ENCODE results near the gene P2RY8. TPM values are rescaled to one million over a fixed set of nuclear protein-coding genes. Genes with fewer than 3 reads are reported as not detected.
A peak's percentile ranks its signal among the peaks of the same experiment; 100 is the strongest.
"Not testable (repeated sequence)": the region's sequence is repeated elsewhere in the genome, so short reads cannot be mapped to it uniquely, and the experiment has no call there.

Gene P2RY8
- total RNA-seq, 1 donor from 2014 or later = 0.40 TPM

DNA sequence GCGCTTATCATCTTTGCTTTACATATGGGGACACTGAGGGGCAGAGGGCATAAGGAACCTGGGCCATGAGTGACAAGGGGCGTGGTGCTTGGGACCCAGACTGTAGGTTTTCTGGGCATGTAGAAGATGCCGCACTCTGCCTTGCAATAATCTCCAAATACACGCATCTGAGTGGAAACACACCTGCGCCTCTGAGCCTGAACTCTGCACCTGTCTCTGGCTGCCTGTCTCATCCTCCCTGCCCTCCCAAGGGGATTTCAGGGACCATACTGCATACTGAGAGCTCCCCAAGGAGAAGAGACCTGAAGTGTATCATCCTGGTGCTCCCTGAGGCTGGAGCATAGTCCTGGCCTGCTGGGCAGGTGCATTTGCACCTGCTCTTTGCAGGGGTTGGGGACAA is 49.6 kb downstream of the P2RY8 start:
- DNase-seq (ENCODE audit: low read depth in 2 of 2) = no peak

DNA sequence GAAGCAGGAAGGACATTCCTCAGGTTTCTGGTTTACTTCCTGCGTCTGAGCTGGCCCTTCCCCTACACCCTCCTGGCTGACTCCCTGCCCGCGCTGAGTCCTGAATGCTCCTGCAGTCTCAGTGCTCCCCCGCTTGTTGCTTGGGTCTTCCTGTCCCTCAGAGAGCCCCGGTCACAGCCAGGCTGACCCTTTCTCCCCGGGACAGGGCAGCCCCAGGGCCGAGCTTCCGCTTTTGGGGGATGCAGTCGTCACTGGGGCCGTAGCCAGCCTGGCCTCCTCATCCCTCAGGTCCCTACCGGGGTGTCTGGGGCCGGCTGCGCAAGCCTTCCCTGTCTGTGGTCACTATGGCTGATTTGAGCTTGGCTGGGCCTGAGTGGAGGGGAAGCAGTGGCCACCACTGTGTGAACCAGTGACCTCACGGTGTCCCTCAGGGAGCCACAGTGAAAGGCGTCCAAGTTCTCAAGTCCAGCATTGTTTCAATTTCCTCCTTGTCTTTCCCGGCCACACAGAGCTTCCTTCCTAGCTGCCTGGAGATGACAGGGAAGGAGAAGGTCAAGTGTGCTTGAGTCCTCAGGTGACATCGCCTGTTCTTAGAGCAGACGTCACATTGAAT is 50.1 kb downstream of the P2RY8 start:
- peak in 1 of 2 donors; percentile 47 for DNase-seq (ENCODE audit: low read depth in 2 of 2)

DNA sequence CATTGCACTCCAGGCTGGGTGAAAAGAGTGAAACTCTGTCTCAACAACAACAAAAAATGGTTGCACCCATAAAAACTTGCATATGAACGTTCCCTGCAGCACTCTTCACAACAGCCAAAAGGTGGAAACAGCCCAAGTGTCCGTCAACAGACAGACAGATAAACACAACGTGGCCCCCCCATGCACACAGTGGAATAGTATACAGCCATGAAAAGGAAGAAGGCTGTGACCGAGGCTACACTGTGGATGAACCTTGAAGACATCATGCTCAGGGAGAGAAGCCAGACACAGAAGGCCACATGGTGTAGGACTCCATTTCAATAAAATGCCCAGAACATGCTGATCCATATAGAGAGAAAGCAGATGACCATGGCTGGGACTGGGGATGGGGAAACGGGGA is 50.8 kb downstream of the P2RY8 start:
- DNase-seq (ENCODE audit: low read depth in 2 of 2) = no peak

DNA sequence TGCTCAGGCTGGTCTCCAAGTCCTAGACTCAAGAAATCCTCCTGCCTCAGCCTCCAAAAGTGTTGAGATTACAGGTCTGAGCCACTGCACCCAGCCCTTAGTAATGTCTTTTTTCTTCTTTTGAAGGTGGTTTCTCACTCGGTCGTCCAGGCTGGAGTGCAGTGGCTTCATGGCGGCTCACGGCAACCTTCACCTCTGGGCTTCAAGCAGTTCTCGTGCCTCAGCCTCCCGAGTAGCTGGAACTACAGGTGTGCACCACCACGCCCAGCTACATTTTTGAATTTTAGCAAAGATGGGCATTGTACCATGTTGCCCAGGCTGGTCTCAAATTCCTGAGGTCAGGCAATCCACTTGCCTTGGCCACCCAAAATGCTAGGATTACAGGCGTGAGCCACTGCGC is 52.0 kb downstream of the P2RY8 start:
- no peak for DNase-seq (ENCODE audit: low read depth in 2 of 2)

DNA sequence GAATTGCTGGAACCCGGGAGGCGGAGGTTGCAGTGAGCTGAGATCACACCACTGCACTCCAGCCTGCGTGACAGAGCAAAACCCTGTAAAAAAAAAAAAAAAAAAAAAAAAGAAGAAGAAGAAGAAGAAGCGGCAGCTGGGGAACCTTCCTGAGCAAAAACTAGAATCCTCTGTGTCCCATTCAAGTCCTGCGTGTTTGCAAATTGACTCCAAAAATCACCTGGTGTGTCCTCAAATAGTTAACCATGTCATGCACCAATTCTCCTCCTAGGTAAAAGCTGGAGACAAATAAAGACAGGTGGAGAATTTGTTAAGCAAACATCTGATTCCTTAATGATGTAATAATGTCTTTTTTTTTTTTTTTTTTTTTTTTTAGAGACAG is 52.4 kb downstream of the P2RY8 start:
- DNase-seq (ENCODE audit: low read depth in 2 of 2) = no peak

DNA sequence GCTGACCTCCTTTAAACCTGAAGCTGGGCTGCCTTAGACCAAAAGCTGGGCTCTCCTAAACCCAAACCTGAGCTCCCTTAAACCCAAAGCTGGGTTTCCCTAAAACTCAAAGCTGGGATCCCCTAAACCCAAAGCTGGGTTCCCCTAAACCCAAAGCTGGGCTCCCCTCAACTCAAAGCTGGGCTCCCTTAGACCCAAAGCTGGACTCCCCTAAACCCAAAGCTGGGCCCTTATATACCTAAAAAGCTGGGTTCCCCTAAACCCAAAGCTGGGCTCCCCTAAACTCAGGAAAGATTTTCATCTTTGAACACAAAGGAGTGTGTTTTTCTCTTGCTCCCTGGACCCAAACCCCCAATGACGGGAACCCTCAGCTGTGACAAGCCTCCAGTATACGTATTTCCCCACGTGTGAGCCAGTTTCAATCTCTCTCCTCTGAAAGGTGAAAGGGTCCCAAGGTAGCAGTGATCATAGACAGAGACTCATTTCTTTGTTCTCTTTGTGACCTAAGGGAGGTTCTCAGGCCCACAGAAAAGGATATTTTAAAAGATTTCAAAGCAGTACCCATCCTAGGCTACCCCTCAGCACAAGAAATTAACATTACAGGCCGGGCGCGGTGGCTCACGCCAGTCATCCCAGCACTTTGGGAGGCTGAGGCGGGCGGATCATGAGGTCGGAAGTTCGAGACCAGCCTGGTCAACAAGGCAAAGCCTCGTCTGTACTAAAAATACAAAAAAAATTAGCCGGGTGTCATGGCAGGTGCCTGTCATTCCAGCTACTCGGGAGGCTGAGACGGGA is 52.9 kb downstream of the P2RY8 start:
- DNase-seq (ENCODE audit: low read depth in 2 of 2) = no peak

DNA sequence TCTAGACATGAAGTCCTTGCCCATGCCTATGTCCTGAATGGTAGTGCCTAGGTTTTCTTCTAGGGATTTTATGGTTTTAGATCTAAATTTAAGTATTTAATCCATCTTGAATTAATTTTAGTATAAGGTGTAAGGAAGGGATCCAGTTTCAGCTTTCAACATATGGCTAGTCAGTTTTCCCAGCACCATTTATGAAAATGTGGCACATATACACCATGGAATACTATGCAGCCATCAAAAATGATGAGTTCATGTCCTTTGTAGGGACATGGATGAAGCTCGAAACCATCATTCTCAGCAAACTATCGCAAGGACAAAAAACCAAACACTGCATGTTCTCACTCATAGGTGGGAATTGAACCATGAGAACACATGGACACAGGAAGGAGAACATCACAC is 54.5 kb downstream of the P2RY8 start:
- DNase-seq (ENCODE audit: low read depth in 2 of 2) = not testable (repeated sequence)

DNA sequence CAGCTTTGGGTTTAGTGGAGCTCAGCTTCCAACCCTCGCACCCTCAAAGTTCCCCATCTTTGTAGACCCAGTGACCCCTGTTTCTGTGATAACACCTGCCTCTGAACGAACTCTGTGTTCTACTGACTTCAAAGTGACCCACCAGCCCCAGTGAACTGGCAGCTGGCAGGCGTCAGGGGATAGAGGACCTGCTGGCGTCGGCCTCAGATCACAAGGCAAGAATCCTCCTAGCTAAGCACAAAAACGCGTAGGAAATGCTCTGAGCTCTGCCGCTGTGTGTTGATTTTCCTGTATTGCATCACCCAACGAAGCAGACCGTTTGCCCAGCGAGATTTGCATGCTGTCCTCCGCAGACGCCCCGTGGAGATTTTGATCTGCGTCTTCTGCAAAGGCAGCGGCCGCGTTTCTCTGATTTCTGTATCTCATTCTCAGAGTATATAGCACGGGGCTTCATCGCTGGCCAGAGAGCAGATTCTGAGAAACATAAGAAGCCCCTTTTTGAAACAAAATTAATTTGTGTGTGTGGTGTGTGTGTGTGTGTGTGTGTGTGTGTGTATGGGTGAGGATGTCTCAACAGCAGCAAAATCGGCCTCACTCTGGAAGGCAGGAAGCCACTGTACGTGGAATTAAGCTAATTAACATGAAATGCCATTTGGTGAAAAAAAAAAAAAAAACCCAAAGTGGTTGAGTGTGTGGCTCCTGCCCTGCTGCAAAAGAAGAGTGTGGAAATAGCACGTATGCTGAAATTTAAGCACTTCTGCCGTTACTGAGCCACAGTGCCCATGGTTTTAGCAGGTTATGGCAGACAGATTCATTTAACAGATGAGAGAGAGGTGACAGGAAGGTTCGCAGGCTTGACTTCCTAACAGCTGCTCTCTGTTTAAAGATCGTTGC is 55.1 kb downstream of the P2RY8 start:
- DNase-seq (ENCODE audit: low read depth in 2 of 2) = peak; percentile 85 to 86

DNA sequence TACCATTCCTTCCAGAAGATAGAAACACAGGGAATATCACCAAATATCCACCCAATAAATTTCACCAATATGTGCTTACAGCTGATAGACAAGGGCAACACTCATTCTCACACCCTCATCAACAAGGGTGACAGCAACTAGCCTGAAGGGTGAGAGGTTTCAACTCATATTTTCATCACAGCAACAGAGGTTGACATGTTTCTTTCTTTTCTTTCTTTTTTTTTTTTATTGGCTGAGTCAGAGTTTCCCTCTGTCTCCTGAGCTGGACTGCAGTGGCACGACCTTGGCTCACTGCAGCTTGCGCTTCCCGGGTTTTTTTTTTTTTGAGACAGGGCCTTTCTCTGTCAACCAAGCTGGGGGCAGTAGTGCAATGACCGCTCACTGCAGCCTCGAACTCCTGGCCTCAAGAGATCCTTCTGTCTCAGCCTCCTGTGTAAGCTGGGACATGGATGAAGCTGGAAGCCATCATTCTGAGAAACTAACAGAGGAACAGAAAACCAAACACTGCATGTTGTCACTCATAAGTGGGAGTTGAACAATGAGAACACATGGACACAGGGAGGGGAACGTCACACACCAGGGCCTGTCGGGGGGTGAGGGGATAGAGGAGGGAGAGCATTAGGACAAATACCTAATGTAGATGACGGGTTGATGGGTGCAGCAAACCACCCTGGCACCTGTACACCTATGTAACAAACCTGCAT is 56.8 kb downstream of the P2RY8 start:
- DNase-seq (ENCODE audit: low read depth in 2 of 2) = peak; percentile 32 to 63

DNA sequence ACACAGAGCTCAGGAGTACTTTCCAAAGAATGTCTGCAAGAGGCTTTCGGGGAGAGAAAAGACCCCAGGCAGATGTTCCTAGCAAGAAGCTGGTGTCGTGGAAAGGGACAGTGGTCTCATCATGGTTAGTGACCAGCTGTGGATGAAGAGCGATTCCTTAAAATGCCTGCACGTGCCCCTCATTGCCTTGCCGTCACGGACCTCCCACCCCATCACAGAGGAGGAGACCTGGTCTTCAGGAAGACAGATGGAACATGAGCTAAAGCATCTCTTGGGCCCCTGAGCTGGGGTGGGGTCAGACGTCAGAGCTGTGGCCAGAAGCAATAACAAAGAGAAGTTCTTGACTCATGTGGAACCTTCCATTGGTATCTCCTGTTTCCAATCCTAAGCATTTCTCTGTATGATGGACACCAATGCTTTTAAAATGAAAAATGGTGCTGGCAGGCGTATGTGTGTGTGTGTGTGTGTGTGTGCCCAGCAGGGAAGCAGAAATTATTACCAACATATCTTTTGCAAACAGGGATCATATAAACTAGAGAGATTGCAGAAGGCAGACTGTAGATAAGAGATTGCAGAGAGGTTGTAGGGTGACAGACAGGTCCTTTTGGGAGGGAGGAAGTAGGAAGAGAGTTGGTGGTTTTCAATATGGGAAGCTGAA is 59.1 kb downstream of the P2RY8 start:
- DNase-seq (ENCODE audit: low read depth in 2 of 2) = no peak

DNA sequence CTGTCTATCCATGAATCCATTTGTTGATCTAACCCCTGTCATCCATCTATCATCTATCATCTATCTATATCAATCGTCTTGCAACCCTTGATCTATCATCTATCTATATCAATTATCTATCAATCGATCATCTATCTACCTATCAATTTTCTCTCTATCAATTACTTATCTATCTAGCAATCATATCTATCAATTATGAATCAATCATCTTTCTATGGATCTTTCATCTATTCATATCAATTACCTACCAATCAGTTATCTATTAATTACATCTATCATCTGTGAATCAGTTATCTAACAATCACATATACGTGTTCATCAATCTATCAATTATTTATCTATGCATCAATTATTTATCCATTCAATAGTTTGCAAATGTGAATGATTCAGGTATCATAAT is 59.8 kb downstream of the P2RY8 start:
- no peak for DNase-seq (ENCODE audit: low read depth in 2 of 2)

DNA sequence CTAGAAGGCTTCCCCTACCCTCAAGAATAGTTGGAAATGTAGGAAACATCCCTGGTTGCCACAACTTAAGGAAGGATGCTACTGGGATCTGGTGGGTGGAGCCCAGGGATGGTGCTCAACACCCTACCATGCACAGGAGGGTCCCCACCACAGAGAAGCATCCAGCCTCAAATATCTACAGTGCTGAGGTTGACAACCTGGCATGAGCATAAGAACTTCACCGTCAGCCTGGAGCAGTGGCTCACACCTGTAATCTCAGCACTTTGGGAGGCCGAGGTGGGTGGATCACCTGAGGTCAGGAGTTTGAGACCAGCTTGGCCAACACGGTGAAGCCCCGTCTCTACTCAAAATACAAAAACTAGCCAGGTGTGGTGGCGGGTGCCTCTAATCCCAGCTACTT is 60.3 kb downstream of the P2RY8 start:
- DNase-seq (ENCODE audit: low read depth in 2 of 2) = no peak

DNA sequence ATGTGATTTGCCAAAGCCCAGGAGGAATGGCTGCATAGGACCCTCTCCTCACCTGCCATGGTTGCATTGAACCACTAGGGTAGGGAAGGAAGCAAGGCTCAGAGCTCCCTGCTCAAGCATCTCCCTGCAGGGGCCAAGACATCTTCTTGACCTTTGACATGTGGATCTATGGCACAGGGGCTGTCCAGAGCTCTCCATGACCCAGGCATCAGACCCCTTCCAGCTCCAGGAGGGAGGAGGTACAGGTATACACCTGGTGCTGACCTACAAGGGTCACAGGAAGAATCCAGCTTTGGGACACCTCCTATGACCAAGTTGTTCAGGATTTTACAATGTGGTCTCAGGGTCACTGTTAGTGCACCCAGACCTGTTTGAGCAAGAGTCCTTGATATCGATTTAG is 61.1 kb downstream of the P2RY8 start:
- DNase-seq (ENCODE audit: low read depth in 2 of 2) = no peak

DNA sequence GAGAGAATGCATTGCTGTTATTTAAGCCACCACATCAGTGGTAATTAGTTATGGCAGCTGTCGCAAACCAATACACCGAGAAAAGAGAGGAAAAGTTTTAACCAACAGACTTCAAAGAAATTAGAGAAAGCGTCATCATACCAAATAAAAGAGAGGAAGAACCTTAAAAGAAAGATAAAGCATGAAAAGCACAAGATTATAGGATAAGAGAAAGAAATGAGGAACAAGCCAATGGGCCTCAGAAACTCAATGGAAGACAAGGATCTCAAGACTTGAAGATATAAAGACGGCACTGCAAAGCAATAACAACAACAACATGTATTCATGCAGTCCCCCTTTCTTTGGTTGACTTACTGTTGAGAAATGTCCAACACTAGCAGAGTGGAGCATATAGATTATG is 61.5 kb downstream of the P2RY8 start:
- no peak for DNase-seq (ENCODE audit: low read depth in 2 of 2)

DNA sequence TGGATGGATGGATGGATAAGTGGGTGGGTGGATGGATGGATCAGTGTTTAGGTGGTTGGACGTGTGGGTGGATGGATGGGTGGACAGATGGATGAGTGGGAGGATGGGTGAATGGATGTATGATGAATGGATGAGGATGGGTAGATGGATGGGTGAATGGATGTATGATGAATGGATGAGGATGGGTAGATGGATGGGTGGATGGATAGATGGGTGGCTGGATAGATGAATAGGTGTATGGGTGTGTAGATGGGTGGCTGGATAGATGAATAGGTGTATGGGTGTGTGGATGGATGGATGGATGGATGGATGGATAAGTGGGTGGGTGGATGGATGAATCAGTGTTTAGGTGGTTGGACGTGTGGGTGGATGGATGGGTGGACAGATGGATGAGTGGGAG is 62.4 kb downstream of the P2RY8 start:
- DNase-seq (ENCODE audit: low read depth in 2 of 2) = not testable (repeated sequence)

DNA sequence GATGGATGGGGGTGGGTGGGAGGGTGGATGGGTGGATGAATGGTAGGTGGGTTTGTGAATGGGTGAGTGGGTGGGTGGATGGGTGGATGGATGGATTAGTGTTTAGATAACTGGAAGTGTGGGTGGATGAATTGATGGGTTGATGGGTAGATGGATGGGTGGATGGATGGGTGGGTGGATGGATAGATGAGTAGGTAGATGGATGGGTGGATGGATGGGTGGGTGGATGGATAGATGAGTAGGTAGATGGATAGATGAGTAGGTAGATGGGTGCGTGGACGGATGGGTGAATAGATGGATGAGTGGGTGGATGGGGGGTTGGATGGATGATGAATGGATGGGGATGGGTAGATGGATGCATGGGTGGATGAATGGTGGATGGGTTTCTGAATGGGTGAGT is 64.0 kb downstream of the P2RY8 start:
- DNase-seq (ENCODE audit: low read depth in 2 of 2) = no peak

DNA sequence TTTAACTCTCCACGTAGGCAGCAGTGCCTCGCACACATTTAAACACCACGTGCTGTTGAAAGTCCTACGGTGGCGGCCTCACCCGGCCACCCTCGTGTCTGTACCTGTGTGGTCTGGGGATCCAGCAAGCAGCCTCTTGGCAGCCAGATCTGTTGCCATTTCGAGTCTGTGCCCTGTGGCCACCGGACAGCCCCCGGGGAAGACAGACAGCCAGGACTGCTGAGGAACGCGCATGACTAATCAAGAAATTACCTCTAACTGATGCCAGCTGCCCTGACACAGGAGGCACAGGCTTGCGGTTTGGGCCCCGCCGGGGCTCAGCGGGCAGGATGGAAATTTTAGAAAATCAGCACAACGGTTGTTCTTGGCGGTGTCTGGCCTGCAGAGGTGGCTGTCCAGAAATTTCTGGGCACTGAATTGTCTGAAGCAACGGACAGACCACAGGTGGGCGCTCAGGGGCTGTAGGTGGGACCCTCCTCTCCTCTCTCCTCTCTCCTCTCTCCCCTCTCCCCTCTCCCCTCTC is 68.7 kb downstream of the P2RY8 start:
- no peak for DNase-seq (ENCODE audit: low read depth in 2 of 2)

DNA sequence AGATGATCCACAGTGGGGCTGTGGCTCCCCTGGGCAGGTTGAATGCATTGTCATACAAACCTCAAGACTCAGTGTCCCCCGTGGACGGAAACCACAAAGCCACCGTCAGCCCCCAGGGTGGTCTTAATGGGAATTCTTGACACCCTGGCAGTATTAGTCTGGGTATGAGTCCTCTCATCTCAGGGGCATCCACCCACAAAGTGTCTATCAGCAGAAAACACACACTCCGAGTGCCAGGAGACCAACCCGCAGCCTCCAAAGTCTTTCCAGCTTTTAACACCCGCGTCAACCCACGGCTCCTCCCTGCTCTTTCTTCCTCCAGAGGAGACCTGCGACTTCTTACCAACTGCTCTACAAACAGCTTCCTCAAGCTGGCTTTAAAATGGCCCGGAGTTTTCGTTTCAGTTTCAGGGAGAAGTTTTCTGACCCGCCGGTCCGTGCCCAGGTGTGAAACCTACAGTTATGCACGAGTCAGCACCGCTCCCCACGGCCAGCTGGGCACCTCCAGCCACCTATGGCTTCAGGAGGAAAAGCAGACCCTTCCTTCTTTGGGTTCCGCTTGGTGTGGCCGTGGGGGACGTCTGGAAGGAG is 69.9 kb downstream of the P2RY8 start:
- DNase-seq (ENCODE audit: low read depth in 2 of 2) = no peak

DNA sequence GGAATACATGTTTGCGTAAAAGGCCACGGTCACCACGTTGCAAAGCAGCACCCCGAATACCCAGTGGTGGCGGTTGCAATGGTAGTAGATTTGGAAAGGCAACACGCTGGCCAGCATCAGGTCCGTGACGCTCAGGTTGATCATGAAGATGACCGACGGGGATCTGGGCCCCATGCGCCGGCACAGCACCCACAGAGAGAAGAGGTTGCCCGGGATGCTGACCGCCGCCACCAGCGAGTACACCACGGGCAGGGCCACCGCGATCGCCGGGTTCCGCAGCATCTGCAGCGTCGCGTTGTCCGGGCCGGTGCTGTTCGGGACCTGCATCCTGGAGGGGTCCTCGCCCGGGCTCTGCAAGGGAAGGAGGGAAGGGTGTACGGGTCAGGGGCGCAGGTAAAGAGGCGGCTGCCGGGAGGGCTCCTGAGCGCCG is 70.7 kb downstream of the P2RY8 start:
- DNase-seq (ENCODE audit: low read depth in 2 of 2) = no peak
